ENCODE measurements around the gene LCP2. TPM values are rescaled to one million over a fixed set of nuclear protein-coding genes. Genes with fewer than 3 reads are reported as not detected.

LCP2 gene
- polyA plus RNA-seq, 4 donors = 2.9 to 14.1 (median 7.8) TPM

DNA sequence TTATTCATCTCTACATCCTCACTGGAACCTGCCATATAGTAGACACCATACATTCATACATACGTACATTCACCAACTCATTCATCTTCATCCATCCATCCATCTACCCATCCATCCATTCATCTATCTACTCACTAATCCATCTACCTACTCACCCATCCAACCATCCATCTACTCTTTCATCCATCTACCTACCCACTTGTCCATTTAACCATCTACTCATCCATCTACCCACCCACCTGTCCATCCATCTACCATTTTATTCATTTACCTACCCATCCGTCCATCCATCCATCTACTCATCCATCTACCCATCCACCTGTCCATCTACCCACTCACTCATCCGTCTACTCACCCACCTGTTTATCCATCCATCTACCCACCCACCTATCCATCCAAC, 31.9 kb upstream of the LCP2 start:
- WGBS, 3 donors = 77 to 91% (median 81%) methylated on average over 3 of the region's 3 CpGs

DNA sequence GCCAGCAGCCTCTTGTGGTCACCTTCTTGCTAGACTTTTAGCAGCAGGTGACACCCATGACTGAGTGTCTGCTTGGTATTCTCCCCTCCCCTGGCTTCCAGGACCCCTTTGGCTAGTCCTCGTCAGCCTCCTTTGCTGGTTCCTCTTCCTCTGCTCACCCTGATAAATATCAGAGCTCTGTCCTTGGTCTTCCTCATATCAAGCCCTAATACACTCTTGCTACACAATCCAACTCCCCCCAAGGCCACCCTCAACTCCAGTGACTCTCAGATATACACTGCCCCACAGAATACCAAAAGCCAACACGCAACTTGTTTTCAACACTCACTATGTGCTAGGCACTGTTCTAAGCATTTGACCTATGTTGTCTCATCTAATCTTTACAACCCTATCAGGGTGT, 30.3 kb upstream of the LCP2 start:
- DNase-seq = no peak
- Histone ChIP-seq H3K4me1 (ENCODE audit: control insufficient read depth in 3 of 3, insufficient read depth in 2 of 3, low read depth in 1 of 3, low read length in 2 of 3) (peaks cover 0 to 5% (median 3%) of the 10 kb centered on the region in 3 donors), H3K27me3 (ENCODE audit: control insufficient read depth in 3 of 3, insufficient read depth in 3 of 3, low read length in 3 of 3) (no peaks in the 10 kb centered on the region), H3K4me3 (ENCODE audit: low read depth in 1 of 3, low read length in 3 of 3) (no peak overlapping the region), H3K27ac (ENCODE audit: low read depth in 1 of 3, low read length in 2 of 3) (peak overlapping the region in 1 of 3 donors; percentile 14), H3K36me3 (ENCODE audit: control insufficient read depth in 3 of 3, insufficient read depth in 2 of 3, low read depth in 1 of 3, low read length in 3 of 3) (no peaks in the 10 kb centered on the region), H3K9me3 (ENCODE audit: control insufficient read depth in 2 of 2, insufficient read depth in 1 of 2, low read depth in 1 of 2, low read length in 1 of 2) (no peaks in the 10 kb centered on the region)
- FAIRE-seq = no peak
- WGBS, 3 donors = 83 to 90% (median 89%) methylated on average over 2 of the region's 2 CpGs

More for the DNA sequence above, 31.9 kb upstream of the LCP2 start:
- H3K4me3 ChIP-seq (ENCODE audit: low read depth in 1 of 3, low read length in 3 of 3) = no peak overlapping the region
- H3K27ac ChIP-seq (ENCODE audit: low read depth in 1 of 3, low read length in 2 of 3) = no peak overlapping the region
- no peaks in the 10 kb centered on the region for H3K27me3 ChIP-seq (ENCODE audit: control insufficient read depth in 3 of 3, insufficient read depth in 3 of 3, low read length in 3 of 3)
- no peaks in the 10 kb centered on the region for H3K9me3 ChIP-seq (ENCODE audit: control insufficient read depth in 2 of 2, insufficient read depth in 1 of 2, low read depth in 1 of 2, low read length in 1 of 2)
- peaks cover 0 to 5% (median 3%) of the 10 kb centered on the region in 3 donors for H3K4me1 ChIP-seq (ENCODE audit: control insufficient read depth in 3 of 3, insufficient read depth in 2 of 3, low read depth in 1 of 3, low read length in 2 of 3)
- FAIRE-seq (no peak), DNase-seq (no peak)
- H3K36me3 ChIP-seq (ENCODE audit: control insufficient read depth in 3 of 3, insufficient read depth in 2 of 3, low read depth in 1 of 3, low read length in 3 of 3) = no peaks in the 10 kb centered on the region

- Histone ChIP-seq H3K27me3 (ENCODE audit: control insufficient read depth in 3 of 3, insufficient read depth in 3 of 3, low read length in 3 of 3) (no peaks in the 10 kb centered on the region), H3K27ac (ENCODE audit: low read depth in 1 of 3, low read length in 2 of 3) (no peak overlapping the region), H3K4me1 (ENCODE audit: control insufficient read depth in 3 of 3, insufficient read depth in 2 of 3, low read depth in 1 of 3, low read length in 2 of 3) (peaks cover 0 to 5% (median 3%) of the 10 kb centered on the region in 3 donors), H3K9me3 (ENCODE audit: control insufficient read depth in 2 of 2, insufficient read depth in 1 of 2, low read depth in 1 of 2, low read length in 1 of 2) (no peaks in the 10 kb centered on the region), H3K4me3 (ENCODE audit: low read depth in 1 of 3, low read length in 3 of 3) (no peak overlapping the region), H3K36me3 (ENCODE audit: control insufficient read depth in 3 of 3, insufficient read depth in 2 of 3, low read depth in 1 of 3, low read length in 3 of 3) (no peaks in the 10 kb centered on the region)
- DNase-seq (no peak), FAIRE-seq (no peak)
- WGBS, 3 donors = 52 to 64% (median 53%) methylated on average over 4 of the region's 4 CpGs
These were observed 29.6 kb upstream of the LCP2 start for GRCh38 chr5:170327168-170327567.

- 83 to 86% (median 84%) methylated on average over 5 of the region's 5 CpGs for WGBS, 3 donors
- H3K4me1 ChIP-seq (ENCODE audit: control insufficient read depth in 3 of 3, insufficient read depth in 2 of 3, low read depth in 1 of 3, low read length in 2 of 3) = no peaks in the 10 kb centered on the region
- H3K36me3 ChIP-seq (ENCODE audit: control insufficient read depth in 3 of 3, insufficient read depth in 2 of 3, low read depth in 1 of 3, low read length in 3 of 3) = no peaks in the 10 kb centered on the region
- H3K9me3 ChIP-seq (ENCODE audit: control insufficient read depth in 2 of 2, insufficient read depth in 1 of 2, low read depth in 1 of 2, low read length in 1 of 2) = no peaks in the 10 kb centered on the region
- DNase-seq (no peak), FAIRE-seq (no peak)
- no peak overlapping the region for H3K27ac ChIP-seq (ENCODE audit: low read depth in 1 of 3, low read length in 2 of 3)
- no peaks in the 10 kb centered on the region for H3K27me3 ChIP-seq (ENCODE audit: control insufficient read depth in 3 of 3, insufficient read depth in 3 of 3, low read length in 3 of 3)
- H3K4me3 ChIP-seq (ENCODE audit: low read depth in 1 of 3, low read length in 3 of 3) = no peak overlapping the region
These were observed 21.7 kb upstream of the LCP2 start for GRCh38 chr5:170319301-170319700.

- no peaks in the 10 kb centered on the region for H3K9me3 ChIP-seq (ENCODE audit: control insufficient read depth in 2 of 2, insufficient read depth in 1 of 2, low read depth in 1 of 2, low read length in 1 of 2)
- no peak for FAIRE-seq
- no peaks in the 10 kb centered on the region for H3K4me1 ChIP-seq (ENCODE audit: control insufficient read depth in 3 of 3, insufficient read depth in 2 of 3, low read depth in 1 of 3, low read length in 2 of 3)
- DNase-seq = no peak
- no peak overlapping the region for H3K27ac ChIP-seq (ENCODE audit: low read depth in 1 of 3, low read length in 2 of 3)
- no peaks in the 10 kb centered on the region for H3K36me3 ChIP-seq (ENCODE audit: control insufficient read depth in 3 of 3, insufficient read depth in 2 of 3, low read depth in 1 of 3, low read length in 3 of 3)
- H3K27me3 ChIP-seq (ENCODE audit: control insufficient read depth in 3 of 3, insufficient read depth in 3 of 3, low read length in 3 of 3) = no peaks in the 10 kb centered on the region
- WGBS, 3 donors = 85 to 96% (median 95%) methylated on average over 3 of the region's 3 CpGs
- H3K4me3 ChIP-seq (ENCODE audit: low read depth in 1 of 3, low read length in 3 of 3) = no peak overlapping the region
These were observed 19.9 kb upstream of the LCP2 start for GRCh38 chr5:170317499-170317898.

GRCh38 chr5:170316937-170317336, 19.4 kb upstream of the LCP2 start:
- H3K27me3 ChIP-seq (ENCODE audit: control insufficient read depth in 3 of 3, insufficient read depth in 3 of 3, low read length in 3 of 3) = no peaks in the 10 kb centered on the region
- 76 to 90% (median 81%) methylated on average over 4 of the region's 4 CpGs for WGBS, 3 donors
- FAIRE-seq (no peak), DNase-seq (no peak)
- no peak overlapping the region for H3K4me3 ChIP-seq (ENCODE audit: low read depth in 1 of 3, low read length in 3 of 3)
- H3K9me3 ChIP-seq (ENCODE audit: control insufficient read depth in 2 of 2, insufficient read depth in 1 of 2, low read depth in 1 of 2, low read length in 1 of 2) = no peaks in the 10 kb centered on the region
- no peak overlapping the region for H3K27ac ChIP-seq (ENCODE audit: low read depth in 1 of 3, low read length in 2 of 3)
- no peaks in the 10 kb centered on the region for H3K4me1 ChIP-seq (ENCODE audit: control insufficient read depth in 3 of 3, insufficient read depth in 2 of 3, low read depth in 1 of 3, low read length in 2 of 3)
- H3K36me3 ChIP-seq (ENCODE audit: control insufficient read depth in 3 of 3, insufficient read depth in 2 of 3, low read depth in 1 of 3, low read length in 3 of 3) = no peaks in the 10 kb centered on the region

GRCh38 chr5:170315154-170315553, 17.6 kb upstream of the LCP2 start:
- Histone ChIP-seq H3K27ac (ENCODE audit: low read depth in 1 of 3, low read length in 2 of 3) (no peak overlapping the region), H3K9me3 (ENCODE audit: control insufficient read depth in 2 of 2, insufficient read depth in 1 of 2, low read depth in 1 of 2, low read length in 1 of 2) (no peaks in the 10 kb centered on the region), H3K36me3 (ENCODE audit: control insufficient read depth in 3 of 3, insufficient read depth in 2 of 3, low read depth in 1 of 3, low read length in 3 of 3) (no peaks in the 10 kb centered on the region), H3K4me3 (ENCODE audit: low read depth in 1 of 3, low read length in 3 of 3) (no peak overlapping the region), H3K4me1 (ENCODE audit: control insufficient read depth in 3 of 3, insufficient read depth in 2 of 3, low read depth in 1 of 3, low read length in 2 of 3) (no peaks in the 10 kb centered on the region), H3K27me3 (ENCODE audit: control insufficient read depth in 3 of 3, insufficient read depth in 3 of 3, low read length in 3 of 3) (no peaks in the 10 kb centered on the region)
- FAIRE-seq (no peak), DNase-seq (no peak)
- WGBS, 3 donors = 45 to 56% (median 52%) methylated on average over 5 of the region's 5 CpGs

DNA sequence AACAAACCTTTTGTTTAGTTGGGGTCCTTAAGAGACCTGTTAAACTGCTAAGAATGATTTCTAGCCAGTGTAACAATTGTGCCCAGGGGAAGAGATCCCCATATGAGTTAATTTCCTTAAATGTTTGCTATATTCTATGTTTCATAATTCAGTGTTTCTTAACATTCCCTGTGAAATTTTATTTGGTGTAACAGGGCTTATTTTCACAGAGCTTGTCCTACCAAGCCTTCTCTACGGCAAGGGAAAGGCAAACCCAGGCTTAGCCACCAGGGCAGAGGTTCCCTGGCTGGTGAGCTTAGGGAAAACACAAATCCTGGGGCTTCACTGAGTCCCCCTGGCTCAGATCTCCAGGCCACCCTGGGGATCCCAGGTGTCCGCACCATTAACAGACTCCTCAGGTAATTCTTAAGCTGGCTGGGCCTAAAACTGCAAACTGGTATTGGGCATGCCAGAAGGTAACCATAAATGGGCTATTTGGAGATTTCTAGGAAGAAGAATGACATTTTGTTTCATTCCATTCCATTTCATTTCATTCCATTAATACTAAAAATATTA, 17.0 kb upstream of the LCP2 start:
- Histone ChIP-seq H3K4me3 (ENCODE audit: low read depth in 1 of 3, low read length in 3 of 3) (no peak overlapping the region), H3K27ac (ENCODE audit: low read depth in 1 of 3, low read length in 2 of 3) (peak overlapping the region in 1 of 3 donors; percentile 47), H3K4me1 (ENCODE audit: control insufficient read depth in 3 of 3, insufficient read depth in 2 of 3, low read depth in 1 of 3, low read length in 2 of 3) (no peaks in the 10 kb centered on the region), H3K27me3 (ENCODE audit: control insufficient read depth in 3 of 3, insufficient read depth in 3 of 3, low read length in 3 of 3) (no peaks in the 10 kb centered on the region), H3K9me3 (ENCODE audit: control insufficient read depth in 2 of 2, insufficient read depth in 1 of 2, low read depth in 1 of 2, low read length in 1 of 2) (no peaks in the 10 kb centered on the region), H3K36me3 (ENCODE audit: control insufficient read depth in 3 of 3, insufficient read depth in 2 of 3, low read depth in 1 of 3, low read length in 3 of 3) (no peaks in the 10 kb centered on the region)
- FAIRE-seq (no peak), DNase-seq (no peak)
- 59 to 95% (median 79%) methylated on average over 2 of the region's 2 CpGs for WGBS, 3 donors

DNA sequence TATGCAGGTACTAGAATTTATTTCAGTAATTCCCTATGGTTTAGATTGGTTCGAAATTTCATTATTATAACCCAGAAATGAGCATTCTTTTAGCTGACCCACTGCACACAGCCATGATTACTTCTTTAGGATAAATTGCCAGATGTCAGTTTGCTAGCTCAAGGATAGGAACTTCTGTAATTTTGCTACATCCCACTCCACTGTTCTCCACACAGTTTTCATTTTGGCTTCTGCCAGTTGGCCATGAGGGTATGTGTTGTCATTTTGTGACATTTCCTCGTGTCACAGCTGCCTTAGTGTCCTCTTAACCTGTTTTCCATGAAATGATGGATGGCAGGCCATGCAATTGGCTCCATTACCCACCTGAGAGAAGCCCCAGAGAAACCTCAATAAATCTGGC, 16.2 kb upstream of the LCP2 start:
- no peak overlapping the region for H3K4me3 ChIP-seq (ENCODE audit: low read depth in 1 of 3, low read length in 3 of 3)
- FAIRE-seq (no peak), DNase-seq (no peak)
- H3K9me3 ChIP-seq (ENCODE audit: control insufficient read depth in 2 of 2, insufficient read depth in 1 of 2, low read depth in 1 of 2, low read length in 1 of 2) = no peaks in the 10 kb centered on the region
- no peaks in the 10 kb centered on the region for H3K36me3 ChIP-seq (ENCODE audit: control insufficient read depth in 3 of 3, insufficient read depth in 2 of 3, low read depth in 1 of 3, low read length in 3 of 3)
- H3K4me1 ChIP-seq (ENCODE audit: control insufficient read depth in 3 of 3, insufficient read depth in 2 of 3, low read depth in 1 of 3, low read length in 2 of 3) = no peaks in the 10 kb centered on the region
- H3K27ac ChIP-seq (ENCODE audit: low read depth in 1 of 3, low read length in 2 of 3) = peak overlapping the region in 1 of 3 donors; percentile 12
- H3K27me3 ChIP-seq (ENCODE audit: control insufficient read depth in 3 of 3, insufficient read depth in 3 of 3, low read length in 3 of 3) = no peaks in the 10 kb centered on the region
- WGBS, 3 donors = 36 to 73% (median 62%) methylated on average over 2 of the region's 2 CpGs
